PC-9 (cell line): ENCODE measurements around the gene PPM1N. TPM values are rescaled to one million over a fixed set of nuclear protein-coding genes. Genes with fewer than 3 reads are reported as not detected.

Experiments
- BruUV-seq: library from RNA; stranded (reverse); fragments of 400-500 nt; replicated peaks from 2 replicates; lab custom pipeline; 2021; lab: Mats Ljungman, UMichigan
- CTCF ChIA-PET: fragments of 300-600 bp; sonication (Branson Sonifier 250); formaldehyde crosslinking; loops from one replicate; lab custom pipeline; 2022; ENCODE audit warnings: antibody characterized with exemption; lab: Charles Lee
- POLR2A ChIA-PET: fragments of 300-600 bp; sonication (Branson Sonifier 250); formaldehyde crosslinking; loops from one replicate; lab custom pipeline; 2022; ENCODE audit warnings: antibody characterized with exemption; ENCODE audit not compliant: unreplicated experiment; lab: Charles Lee
- DNase-seq, 2 experiments: peaks; one replicate each; pipeline versions ENCODE4 v3.0.0 to v3.0.0-alpha.2; 2015 to 2022; ENCODE audit warnings: mixed read lengths in 1 of 2
- H2AFZ ChIP-seq: fragments of 200-600 bp; sonication (generic); 2 replicates; pipeline ENCODE4 v1.8.1; 2017; ENCODE audit warnings: antibody characterized with exemption
- H3F3A ChIP-seq: fragments of 200-600 bp; sonication (generic); 2 replicates; pipeline ENCODE4 v1.8.1; 2017; ENCODE audit warnings: antibody characterized with exemption, mild to moderate bottlenecking, low read depth; ENCODE audit not compliant: insufficient read depth
- H3K27ac ChIP-seq: fragments of 200-600 bp; sonication (generic); 2 replicates; pipeline ENCODE4 v1.6.1; 2016; ENCODE audit warnings: mixed run types
- H3K27me3 ChIP-seq: fragments of 200-600 bp; sonication (generic); 2 replicates; pipeline ENCODE4 v1.6.1; 2016; ENCODE audit warnings: low read depth, mixed run types; ENCODE audit not compliant: insufficient read depth
- H3K36me3 ChIP-seq: fragments of 200-600 bp; sonication (generic); 2 replicates; pipeline ENCODE4 v1.6.1; 2016; ENCODE audit warnings: low read depth, mixed run types
- H3K4me1 ChIP-seq: fragments of 200-600 bp; sonication (generic); replicated peaks from 2 replicates; pipeline ENCODE4 v1.6.1; 2016; ENCODE audit warnings: mixed run types; ENCODE audit not compliant: insufficient read depth
- H3K4me2 ChIP-seq: fragments of 200-600 bp; sonication (generic); 2 replicates; pipeline ENCODE4 v1.6.1; 2017; ENCODE audit warnings: mixed run types
- H3K4me3 ChIP-seq: fragments of 200-600 bp; sonication (generic); 2 replicates; pipeline ENCODE4 v1.6.1; 2016; ENCODE audit warnings: mixed run types
- H3K79me2 ChIP-seq: fragments of 200-600 bp; sonication (generic); 2 replicates; pipeline ENCODE4 v1.6.1; 2017; ENCODE audit warnings: low read depth, mixed run types
- H3K9me2 ChIP-seq: fragments of 200-600 bp; sonication (generic); 2 replicates; pipeline ENCODE4 v1.8.1; 2017; ENCODE audit warnings: mild to moderate bottlenecking; ENCODE audit not compliant: insufficient read depth
- H3K9me3 ChIP-seq: fragments of 200-600 bp; sonication (generic); 2 replicates; pipeline ENCODE4 v1.8.1; 2016; ENCODE audit warnings: low read depth; ENCODE audit not compliant: insufficient read depth
- H4K20me1 ChIP-seq: fragments of 200-600 bp; sonication (generic); 2 replicates; pipeline ENCODE4 v1.8.1; 2017; ENCODE audit not compliant: insufficient read depth
- EZH2 ChIP-seq: fragments of 200-600 bp; sonication (generic); IDR thresholded peaks from 2 replicates; pipeline ENCODE4 v1.8.0; 2017; ENCODE audit warnings: antibody characterized with exemption, low read depth
- intact Hi-C: fragments of 100-400 bp; cut with micrococcal nuclease; formaldehyde crosslinking; loops from one replicate; pipeline ENCODE4 v1.10.0; 2022; ENCODE audit not compliant: unreplicated experiment
- total RNA-seq: library from RNA; stranded (reverse); gene quantifications from 2 replicates; pipeline ENCODE4 v1.2.3, GENCODE V29; 2021
- TF ChIP-seq, protein P1 (sequence below): fragments of 200-600 bp; sonication (generic); conservative IDR thresholded peaks from 2 replicates; pipeline ENCODE4 v1.6.1; 2017; ENCODE audit warnings: mixed run types, antibody characterized with exemption, mild to moderate bottlenecking, moderate library complexity

Gene PPM1N
- total RNA-seq, 1 experiment from 2014 or later, result 5.0 TPM

DNA sequence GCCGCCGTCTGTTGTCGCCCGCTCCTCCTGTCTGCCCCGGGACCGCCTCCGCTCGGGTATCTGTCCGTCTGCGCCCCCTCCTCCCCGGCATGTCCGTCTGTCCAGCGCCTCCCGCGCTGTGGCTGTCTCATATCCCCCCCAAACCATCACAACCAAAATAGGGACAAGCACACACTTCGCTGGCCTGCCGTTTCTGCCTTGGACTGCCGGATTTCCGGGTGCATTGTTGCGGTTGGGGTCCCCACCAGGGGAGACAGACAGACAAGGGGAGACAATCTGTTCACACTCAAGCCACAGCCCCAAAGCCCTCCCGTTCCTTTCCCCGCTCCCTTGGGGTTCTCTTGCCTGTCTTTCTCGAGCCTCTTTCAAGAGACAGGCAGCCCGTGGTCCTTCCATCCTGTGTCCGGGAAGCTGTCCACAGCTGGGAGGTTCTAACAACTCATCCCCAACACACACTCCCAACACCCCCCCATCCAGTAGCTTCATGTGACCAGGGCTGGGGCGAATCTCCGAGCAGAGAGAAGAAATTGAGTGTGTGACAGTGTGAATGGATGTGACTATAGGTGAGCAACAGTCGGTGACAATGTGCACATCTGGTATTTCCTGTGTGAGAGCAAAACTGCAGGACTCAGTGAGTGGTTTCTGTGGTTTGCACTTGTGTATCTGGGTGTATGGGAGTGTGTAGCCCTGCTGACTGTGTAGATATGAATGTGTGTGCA is 47.0 kb upstream of the PPM1N start:
- H3K36me3 ChIP-seq, result no peaks in the 10 kb centered on the region
- peak overlapping the region; percentile 85 for H2AFZ ChIP-seq
- CTCF ChIA-PET, result no interaction called here
- H3K4me2 ChIP-seq, result peak overlapping the region; percentile 73
- H3K79me2 ChIP-seq, result peaks cover 8% of the 10 kb centered on the region
- H3K27me3 ChIP-seq, result no peaks in the 10 kb centered on the region
- intact Hi-C loops, result no loop called here
- peak overlapping the region; percentile 36 for H3K27ac ChIP-seq
- POLR2A ChIA-PET, result interaction anchor here (0.5 to 1.6 kb wide), 2 partner anchors 16 to 119 kb away, joined by 7 to 8 read pairs; partner anchors contain the start of gene FOSB
- peaks cover 81% of the 10 kb centered on the region for H3F3A ChIP-seq
- TSS peak; percentile 64 for BruUV-seq
- TF ChIP-seq EZH2, result no peak
- TF ChIP-seq, protein P1, sequence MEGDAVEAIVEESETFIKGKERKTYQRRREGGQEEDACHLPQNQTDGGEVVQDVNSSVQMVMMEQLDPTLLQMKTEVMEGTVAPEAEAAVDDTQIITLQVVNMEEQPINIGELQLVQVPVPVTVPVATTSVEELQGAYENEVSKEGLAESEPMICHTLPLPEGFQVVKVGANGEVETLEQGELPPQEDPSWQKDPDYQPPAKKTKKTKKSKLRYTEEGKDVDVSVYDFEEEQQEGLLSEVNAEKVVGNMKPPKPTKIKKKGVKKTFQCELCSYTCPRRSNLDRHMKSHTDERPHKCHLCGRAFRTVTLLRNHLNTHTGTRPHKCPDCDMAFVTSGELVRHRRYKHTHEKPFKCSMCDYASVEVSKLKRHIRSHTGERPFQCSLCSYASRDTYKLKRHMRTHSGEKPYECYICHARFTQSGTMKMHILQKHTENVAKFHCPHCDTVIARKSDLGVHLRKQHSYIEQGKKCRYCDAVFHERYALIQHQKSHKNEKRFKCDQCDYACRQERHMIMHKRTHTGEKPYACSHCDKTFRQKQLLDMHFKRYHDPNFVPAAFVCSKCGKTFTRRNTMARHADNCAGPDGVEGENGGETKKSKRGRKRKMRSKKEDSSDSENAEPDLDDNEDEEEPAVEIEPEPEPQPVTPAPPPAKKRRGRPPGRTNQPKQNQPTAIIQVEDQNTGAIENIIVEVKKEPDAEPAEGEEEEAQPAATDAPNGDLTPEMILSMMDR, result no peak
- H3K9me3 ChIP-seq, result no peaks in the 10 kb centered on the region
- peaks cover 58% of the 10 kb centered on the region for H3K4me1 ChIP-seq
- no peaks in the 10 kb centered on the region for H4K20me1 ChIP-seq
- peak overlapping the region; percentile 56 for H3K4me3 ChIP-seq
- H3K9me2 ChIP-seq, result no peaks in the 10 kb centered on the region
- peak in 1 of 2 experiments; percentile 57 for DNase-seq

DNA sequence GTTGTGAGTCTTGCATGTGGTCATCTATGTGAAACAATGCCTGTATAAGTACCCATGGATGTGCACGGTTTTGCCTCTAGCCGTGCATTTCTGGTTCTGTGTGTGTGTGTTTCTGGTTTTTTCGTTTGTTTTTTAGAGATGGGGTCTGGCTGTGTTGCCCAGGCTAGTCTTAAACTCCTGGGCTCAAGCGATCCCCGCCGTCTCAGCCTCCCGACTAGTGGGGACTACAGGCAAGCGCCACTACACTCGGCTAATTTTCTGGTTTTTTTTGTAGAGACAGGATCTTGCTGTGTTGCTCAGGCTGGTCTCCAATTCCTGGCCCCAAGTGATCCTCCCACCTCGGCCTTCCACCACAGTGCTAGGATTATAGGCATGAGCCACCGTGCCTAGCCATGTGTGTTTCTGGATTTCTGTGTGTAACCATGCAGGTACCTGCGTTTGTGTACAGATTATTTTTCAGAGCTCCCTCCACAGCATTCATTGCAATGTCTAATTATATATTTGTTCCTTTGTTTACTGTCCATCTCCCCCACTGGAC is 46.3 kb upstream of the PPM1N start:
- Histone ChIP-seq H3F3A (peaks cover 81% of the 10 kb centered on the region), H3K4me2 (peak overlapping the region; percentile 73)

More for the DNA sequence above, 46.3 kb upstream of the PPM1N start:
- no peaks in the 10 kb centered on the region for H3K9me2 ChIP-seq
- no peaks in the 10 kb centered on the region for H3K36me3 ChIP-seq
- H2AFZ ChIP-seq, result no peak overlapping the region
- H3K4me3 ChIP-seq, result no peak overlapping the region
- ChIA-PET POLR2A (interaction anchor here (0.5 to 1.6 kb wide), 2 partner anchors 16 to 118 kb away, joined by 7 to 8 read pairs; partner anchors contain the start of gene FOSB), CTCF (no interaction called here)
- peaks cover 8% of the 10 kb centered on the region for H3K79me2 ChIP-seq
- TF ChIP-seq, protein P1, result no peak
- TF ChIP-seq EZH2, result no peak
- no peaks in the 10 kb centered on the region for H3K9me3 ChIP-seq
- DNase-seq, result no peak
- no TSS peak for BruUV-seq
- H3K27me3 ChIP-seq, result no peaks in the 10 kb centered on the region
- peak overlapping the region; percentile 36; the same call in 1 of the 2 replicates for H3K27ac ChIP-seq
- intact Hi-C loops, result no loop called here
- no peaks in the 10 kb centered on the region for H4K20me1 ChIP-seq
- peaks cover 60% of the 10 kb centered on the region for H3K4me1 ChIP-seq
